ENCODE results near the gene LAMC3. TPM values are rescaled to one million over a fixed set of nuclear protein-coding genes. Genes with fewer than 3 reads are reported as not detected.

Gene LAMC3
- total and polyA plus RNA-seq, 2 experiments from 2014 or later: 5.4 to 14.0 TPM

DNA sequence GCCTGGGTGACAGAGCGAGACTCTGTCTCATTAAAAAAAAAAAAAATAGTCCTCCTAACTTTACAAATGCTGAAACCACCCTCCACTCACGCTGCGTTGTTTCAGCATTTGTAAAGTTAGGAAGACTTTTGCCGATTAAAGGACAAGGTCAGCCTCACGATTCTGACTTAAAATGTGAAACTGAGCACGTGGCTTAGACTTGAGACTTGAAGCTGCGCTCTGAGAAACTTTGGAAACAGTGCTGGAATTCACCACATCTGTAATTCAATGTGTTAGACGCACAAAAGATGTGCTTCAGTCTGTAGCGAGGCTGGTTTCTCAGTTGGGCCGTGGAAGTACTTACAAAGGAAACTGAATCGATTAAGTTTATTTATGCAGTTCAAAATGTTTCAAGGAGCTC is 25.0 kb upstream of the LAMC3 start:
- Histone ChIP-seq H3K36me3 (no peaks in the 10 kb centered on the region), H3K4me1 (ENCODE audit: low read depth) (no peaks in the 10 kb centered on the region)

GRCh38 chr9:130984521-130984920 is 24.5 kb upstream of the LAMC3 start:
- no peaks in the 10 kb centered on the region for H3K27me3 ChIP-seq
- no peak for DNase-seq (ENCODE audit: low read depth in 1 of 2, low spot score in 1 of 2)
- no peaks in the 10 kb centered on the region for H3K9me3 ChIP-seq (ENCODE audit: low read depth)
- H3K36me3 ChIP-seq: no peaks in the 10 kb centered on the region
- H3K4me3 ChIP-seq: no peak overlapping the region
- no peak overlapping the region for H3K27ac ChIP-seq
- H3K4me1 ChIP-seq (ENCODE audit: low read depth): no peaks in the 10 kb centered on the region
- TF ChIP-seq, protein P1, sequence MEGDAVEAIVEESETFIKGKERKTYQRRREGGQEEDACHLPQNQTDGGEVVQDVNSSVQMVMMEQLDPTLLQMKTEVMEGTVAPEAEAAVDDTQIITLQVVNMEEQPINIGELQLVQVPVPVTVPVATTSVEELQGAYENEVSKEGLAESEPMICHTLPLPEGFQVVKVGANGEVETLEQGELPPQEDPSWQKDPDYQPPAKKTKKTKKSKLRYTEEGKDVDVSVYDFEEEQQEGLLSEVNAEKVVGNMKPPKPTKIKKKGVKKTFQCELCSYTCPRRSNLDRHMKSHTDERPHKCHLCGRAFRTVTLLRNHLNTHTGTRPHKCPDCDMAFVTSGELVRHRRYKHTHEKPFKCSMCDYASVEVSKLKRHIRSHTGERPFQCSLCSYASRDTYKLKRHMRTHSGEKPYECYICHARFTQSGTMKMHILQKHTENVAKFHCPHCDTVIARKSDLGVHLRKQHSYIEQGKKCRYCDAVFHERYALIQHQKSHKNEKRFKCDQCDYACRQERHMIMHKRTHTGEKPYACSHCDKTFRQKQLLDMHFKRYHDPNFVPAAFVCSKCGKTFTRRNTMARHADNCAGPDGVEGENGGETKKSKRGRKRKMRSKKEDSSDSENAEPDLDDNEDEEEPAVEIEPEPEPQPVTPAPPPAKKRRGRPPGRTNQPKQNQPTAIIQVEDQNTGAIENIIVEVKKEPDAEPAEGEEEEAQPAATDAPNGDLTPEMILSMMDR (IDR thresholded peaks at IDR 0.05; ENCODE audit: low read depth, low read length): no peak

More for the DNA sequence above, 25.0 kb upstream of the LAMC3 start:
- DNase-seq (ENCODE audit: low read depth in 1 of 2, low spot score in 1 of 2): no peak
- TF ChIP-seq, protein P1 (IDR thresholded peaks at IDR 0.05; ENCODE audit: low read depth, low read length): no peak
- Histone ChIP-seq H3K27ac (no peak overlapping the region), H3K4me3 (no peak overlapping the region), H3K9me3 (ENCODE audit: low read depth) (no peaks in the 10 kb centered on the region), H3K27me3 (no peaks in the 10 kb centered on the region)

GRCh38 chr9:130985029-130985428 is 23.9 kb upstream of the LAMC3 start:
- H3K4me1 ChIP-seq (ENCODE audit: low read depth): no peaks in the 10 kb centered on the region
- DNase-seq (ENCODE audit: low read depth in 1 of 2, low spot score in 1 of 2): no peak
- no peaks in the 10 kb centered on the region for H3K9me3 ChIP-seq (ENCODE audit: low read depth)
- no peak overlapping the region for H3K4me3 ChIP-seq
- H3K36me3 ChIP-seq: no peaks in the 10 kb centered on the region
- no peak overlapping the region for H3K27ac ChIP-seq
- TF ChIP-seq, protein P1 (IDR thresholded peaks at IDR 0.05; ENCODE audit: low read depth, low read length): no peak
- H3K27me3 ChIP-seq: no peaks in the 10 kb centered on the region

DNA sequence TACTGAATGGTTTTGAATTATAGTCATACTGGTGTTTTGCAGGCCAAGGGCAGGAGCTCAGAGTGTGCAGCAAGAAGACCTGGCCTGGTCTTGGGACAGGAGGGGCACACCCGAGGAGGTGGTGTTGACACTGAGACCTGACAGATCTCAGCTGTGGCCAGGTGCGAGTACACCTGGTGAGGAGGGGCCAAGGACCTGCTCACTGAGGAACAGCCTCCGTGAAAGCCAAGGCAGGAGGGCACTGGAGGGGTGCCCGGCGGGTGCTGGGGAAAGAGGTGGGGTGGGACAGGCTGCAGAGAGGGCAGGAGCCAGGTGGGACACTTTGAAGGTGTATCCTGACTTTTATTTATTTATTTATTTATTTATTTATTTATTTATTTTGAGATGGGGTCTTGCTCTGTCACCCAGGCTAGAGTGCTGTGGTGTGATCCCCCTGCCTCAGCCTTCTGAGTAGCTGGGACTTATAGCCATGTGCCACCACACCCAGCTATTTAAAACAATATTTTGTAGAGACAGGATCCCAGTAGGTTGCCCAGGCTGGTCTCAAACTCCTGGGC is 23.3 kb upstream of the LAMC3 start:
- Histone ChIP-seq H3K4me1 (ENCODE audit: low read depth) (no peaks in the 10 kb centered on the region), H3K27ac (no peak overlapping the region), H3K27me3 (no peaks in the 10 kb centered on the region), H3K9me3 (ENCODE audit: low read depth) (no peaks in the 10 kb centered on the region), H3K4me3 (no peak overlapping the region), H3K36me3 (no peaks in the 10 kb centered on the region)
- TF ChIP-seq, protein P1 (IDR thresholded peaks at IDR 0.05; ENCODE audit: low read depth, low read length): no peak
- no peak for DNase-seq (ENCODE audit: low read depth in 1 of 2, low spot score in 1 of 2)

- H3K27me3 ChIP-seq: no peaks in the 10 kb centered on the region
- H3K27ac ChIP-seq: no peak overlapping the region
- H3K4me1 ChIP-seq (ENCODE audit: low read depth): no peaks in the 10 kb centered on the region
- H3K36me3 ChIP-seq: no peaks in the 10 kb centered on the region
- no peak for DNase-seq (ENCODE audit: low read depth in 1 of 2, low spot score in 1 of 2)
- TF ChIP-seq, protein P1 (IDR thresholded peaks at IDR 0.05; ENCODE audit: low read depth, low read length): no peak
- H3K9me3 ChIP-seq (ENCODE audit: low read depth): no peaks in the 10 kb centered on the region
- no peak overlapping the region for H3K4me3 ChIP-seq
Measured at GRCh38 chr9:130986356-130986965, 22.5 kb upstream of the LAMC3 start.
